ENCODE data around the gene RABGAP1L. TPM values are rescaled to one million over a fixed set of nuclear protein-coding genes. Genes with fewer than 3 reads are reported as not detected.
"Not testable (repeated sequence)": the region's sequence is repeated elsewhere in the genome, so short reads cannot be mapped to it uniquely, and the experiment has no call there.

Gene RABGAP1L
- total RNA-seq, 1 experiment from 2014 or later = 57.4 TPM

DNA sequence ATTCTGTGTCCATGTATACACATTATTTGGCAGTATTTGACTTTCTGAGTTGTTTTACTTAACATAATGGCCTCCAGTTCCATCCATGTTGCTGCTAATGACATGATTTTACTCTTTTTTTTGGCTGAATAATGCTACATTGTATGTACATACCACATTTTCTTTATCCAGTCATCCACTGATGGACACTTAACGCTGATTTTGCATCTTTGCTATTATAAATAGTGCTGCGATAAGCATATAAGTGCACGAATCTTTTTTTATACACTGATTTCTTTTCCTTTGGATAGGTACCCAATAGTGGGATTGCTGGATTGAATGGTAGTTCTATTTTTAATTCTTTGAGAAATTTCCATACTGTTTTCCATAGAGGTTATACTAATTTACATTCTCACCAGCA lies 544.0 kb downstream of the RABGAP1L start:
- no peak overlapping the region for H2AFZ ChIP-seq
- intact Hi-C loops (cut with micrococcal nuclease; ENCODE audit: unreplicated experiment) = no loop called here
- H3K36me3 ChIP-seq (ENCODE audit: low read depth) = no peaks in the 10 kb centered on the region
- TF ChIP-seq, protein P1, sequence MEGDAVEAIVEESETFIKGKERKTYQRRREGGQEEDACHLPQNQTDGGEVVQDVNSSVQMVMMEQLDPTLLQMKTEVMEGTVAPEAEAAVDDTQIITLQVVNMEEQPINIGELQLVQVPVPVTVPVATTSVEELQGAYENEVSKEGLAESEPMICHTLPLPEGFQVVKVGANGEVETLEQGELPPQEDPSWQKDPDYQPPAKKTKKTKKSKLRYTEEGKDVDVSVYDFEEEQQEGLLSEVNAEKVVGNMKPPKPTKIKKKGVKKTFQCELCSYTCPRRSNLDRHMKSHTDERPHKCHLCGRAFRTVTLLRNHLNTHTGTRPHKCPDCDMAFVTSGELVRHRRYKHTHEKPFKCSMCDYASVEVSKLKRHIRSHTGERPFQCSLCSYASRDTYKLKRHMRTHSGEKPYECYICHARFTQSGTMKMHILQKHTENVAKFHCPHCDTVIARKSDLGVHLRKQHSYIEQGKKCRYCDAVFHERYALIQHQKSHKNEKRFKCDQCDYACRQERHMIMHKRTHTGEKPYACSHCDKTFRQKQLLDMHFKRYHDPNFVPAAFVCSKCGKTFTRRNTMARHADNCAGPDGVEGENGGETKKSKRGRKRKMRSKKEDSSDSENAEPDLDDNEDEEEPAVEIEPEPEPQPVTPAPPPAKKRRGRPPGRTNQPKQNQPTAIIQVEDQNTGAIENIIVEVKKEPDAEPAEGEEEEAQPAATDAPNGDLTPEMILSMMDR (conservative IDR thresholded peaks at IDR 0.05) = no peak
- TF ChIP-seq EZH2 (IDR thresholded peaks at IDR 0.05; ENCODE audit: low read depth) = no peak
- no peak overlapping the region for H3K27ac ChIP-seq
- BruUV-seq (replicated peaks) = no TSS peak
- no peaks in the 10 kb centered on the region for H3K9me3 ChIP-seq (ENCODE audit: insufficient read depth, low read depth)
- no peaks in the 10 kb centered on the region for H4K20me1 ChIP-seq (ENCODE audit: insufficient read depth)
- ChIA-PET CTCF (no interaction called here), POLR2A (ENCODE audit: unreplicated experiment) (interaction anchor here (0.6 kb wide), 1 partner anchor 287 kb away, joined by 5 read pairs; no protein-coding TSS in a partner anchor)
- H3K79me2 ChIP-seq (ENCODE audit: low read depth) = no peaks in the 10 kb centered on the region
- no peak overlapping the region for H3K4me2 ChIP-seq
- no peak overlapping the region for H3K4me3 ChIP-seq
- H3F3A ChIP-seq (ENCODE audit: insufficient read depth, low read depth) = no peaks in the 10 kb centered on the region
- H3K9me2 ChIP-seq (ENCODE audit: insufficient read depth) = no peaks in the 10 kb centered on the region
- no peaks in the 10 kb centered on the region; the same call in 1 of the 2 replicates for H3K4me1 ChIP-seq (replicated peaks; ENCODE audit: insufficient read depth)
- no peak for DNase-seq
- no peaks in the 10 kb centered on the region for H3K27me3 ChIP-seq (ENCODE audit: insufficient read depth, low read depth)

DNA sequence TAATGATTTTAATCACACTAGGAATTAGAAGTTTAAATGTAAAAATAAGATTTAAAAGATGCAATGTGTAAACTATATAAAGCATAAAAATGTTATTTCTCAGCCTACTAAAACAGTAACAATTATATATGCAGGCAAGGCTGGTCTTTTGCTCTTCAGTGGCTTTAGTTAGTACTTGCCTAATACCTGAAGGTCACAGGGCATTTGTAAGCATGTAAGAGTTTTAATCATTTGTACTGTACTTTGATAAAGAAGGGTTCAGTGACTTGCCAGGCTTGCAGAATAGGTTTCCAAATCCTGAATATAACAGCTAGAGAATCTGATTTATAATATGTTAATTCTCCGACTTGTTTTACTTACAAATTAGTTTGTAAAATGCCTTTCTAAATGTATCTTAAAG lies 545.0 kb downstream of the RABGAP1L start:
- intact Hi-C loops (cut with micrococcal nuclease; ENCODE audit: unreplicated experiment) = no loop called here

DNA sequence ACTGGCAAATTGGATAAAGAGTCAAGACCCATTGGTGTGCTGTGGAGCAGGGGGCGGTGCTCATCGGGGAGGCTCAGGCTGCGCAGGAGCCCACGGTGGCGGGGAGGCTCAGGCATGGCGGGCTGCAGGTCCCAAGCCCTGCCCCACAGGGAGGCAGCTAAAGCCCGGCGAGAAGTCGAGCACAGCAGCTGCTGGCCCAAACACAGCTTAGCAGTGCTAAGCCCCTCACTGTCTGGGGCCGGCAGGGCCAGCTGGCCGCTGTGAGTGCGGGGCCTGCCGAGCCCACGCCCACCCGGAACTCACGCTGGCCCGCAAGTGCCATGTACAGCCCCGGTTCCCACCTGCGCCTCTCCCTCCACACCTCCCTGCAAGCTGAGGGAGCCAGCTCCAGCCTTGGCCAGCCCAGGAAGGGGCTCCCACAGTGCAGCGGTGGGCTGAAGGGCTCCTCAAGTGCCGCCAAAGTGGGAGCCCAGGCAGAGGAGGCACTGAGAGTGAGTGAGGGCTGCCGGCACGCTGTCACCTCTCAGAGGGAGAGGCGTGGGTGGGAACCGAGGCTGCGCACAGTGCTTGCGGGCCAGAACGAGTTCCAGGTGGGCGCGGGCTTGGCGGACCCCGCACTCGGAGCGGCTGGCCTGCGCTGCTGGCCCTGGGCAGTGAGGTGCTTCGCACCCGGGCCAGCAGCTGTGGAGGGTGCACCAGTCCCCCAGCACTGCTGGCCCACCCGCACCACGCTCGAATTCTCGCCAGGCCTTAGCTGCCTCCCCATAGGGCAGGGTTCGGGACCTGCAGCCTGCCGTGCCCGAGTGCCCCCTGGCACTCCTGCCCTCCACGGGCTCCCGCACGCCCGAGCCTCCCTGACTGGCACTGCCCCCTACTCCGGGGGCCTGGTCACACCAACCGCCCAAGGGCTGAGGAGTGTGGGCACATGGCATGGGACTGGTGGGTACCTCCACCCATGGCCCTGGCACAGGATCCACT lies 551.8 kb downstream of the RABGAP1L start:
- H3K4me3 ChIP-seq = no peak overlapping the region
- no peak for TF ChIP-seq EZH2 (IDR thresholded peaks at IDR 0.05; ENCODE audit: low read depth)
- TF ChIP-seq, protein P1 (conservative IDR thresholded peaks at IDR 0.05) = no peak
- no peak for DNase-seq
- intact Hi-C loops (cut with micrococcal nuclease; ENCODE audit: unreplicated experiment) = no loop called here
- ChIA-PET CTCF (interaction anchor here (0.6 kb wide), 1 partner anchor 1991 kb away, joined by 5 read pairs; no protein-coding TSS in a partner anchor), POLR2A (ENCODE audit: unreplicated experiment) (no interaction called here)
- no peaks in the 10 kb centered on the region for H3K27me3 ChIP-seq (ENCODE audit: insufficient read depth, low read depth)
- no peaks in the 10 kb centered on the region for H3K4me1 ChIP-seq (replicated peaks; ENCODE audit: insufficient read depth)
- no peak overlapping the region for H3K27ac ChIP-seq
- H4K20me1 ChIP-seq (ENCODE audit: insufficient read depth) = no peaks in the 10 kb centered on the region
- BruUV-seq (replicated peaks) = no TSS peak
- H3K36me3 ChIP-seq (ENCODE audit: low read depth) = no peaks in the 10 kb centered on the region
- no peaks in the 10 kb centered on the region for H3F3A ChIP-seq (ENCODE audit: insufficient read depth, low read depth)
- H2AFZ ChIP-seq = no peak overlapping the region
- no peak overlapping the region for H3K4me2 ChIP-seq
- no peaks in the 10 kb centered on the region for H3K9me2 ChIP-seq (ENCODE audit: insufficient read depth)
- H3K9me3 ChIP-seq (ENCODE audit: insufficient read depth, low read depth) = no peaks in the 10 kb centered on the region
- no peaks in the 10 kb centered on the region for H3K79me2 ChIP-seq (ENCODE audit: low read depth)

More for the DNA sequence above, 545.0 kb downstream of the RABGAP1L start:
- Histone ChIP-seq H3K4me1 (replicated peaks; ENCODE audit: insufficient read depth) (no peaks in the 10 kb centered on the region; the same call in 1 of the 2 replicates), H3K27ac (no peak overlapping the region), H3F3A (ENCODE audit: insufficient read depth, low read depth) (no peaks in the 10 kb centered on the region), H4K20me1 (ENCODE audit: insufficient read depth) (no peaks in the 10 kb centered on the region), H3K9me3 (ENCODE audit: insufficient read depth, low read depth) (no peaks in the 10 kb centered on the region), H3K9me2 (ENCODE audit: insufficient read depth) (no peaks in the 10 kb centered on the region), H3K36me3 (ENCODE audit: low read depth) (no peaks in the 10 kb centered on the region), H3K79me2 (ENCODE audit: low read depth) (no peaks in the 10 kb centered on the region), H3K4me3 (no peak overlapping the region), H2AFZ (no peak overlapping the region), H3K4me2 (no peak overlapping the region), H3K27me3 (ENCODE audit: insufficient read depth, low read depth) (no peaks in the 10 kb centered on the region)
- POLR2A ChIA-PET (ENCODE audit: unreplicated experiment) = no interaction called here
- DNase-seq = no peak
- TF ChIP-seq, protein P1 (conservative IDR thresholded peaks at IDR 0.05) = no peak
- TF ChIP-seq EZH2 (IDR thresholded peaks at IDR 0.05; ENCODE audit: low read depth) = no peak
- CTCF ChIA-PET = no interaction called here
- BruUV-seq (replicated peaks) = no TSS peak

DNA sequence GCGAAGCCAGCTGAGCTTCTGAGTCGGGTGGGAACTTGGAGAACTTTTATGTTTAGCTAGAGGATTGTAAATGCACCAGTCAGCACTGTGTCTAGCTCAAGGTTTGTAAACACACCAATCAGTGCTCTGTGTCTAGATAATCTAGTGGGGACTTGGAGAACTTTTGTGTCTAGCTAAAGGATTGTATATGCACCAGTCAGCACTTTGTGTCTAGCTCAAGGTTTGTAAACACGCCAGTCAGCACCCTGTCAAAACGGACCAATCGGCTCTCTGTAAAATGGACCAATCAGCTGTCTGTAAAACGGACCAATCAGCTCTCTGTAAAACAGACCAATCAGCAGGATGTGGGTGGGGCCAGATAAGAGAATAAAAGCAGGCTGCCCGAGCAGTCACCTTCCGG lies 552.5 kb downstream of the RABGAP1L start:
- H3K4me1 ChIP-seq (replicated peaks; ENCODE audit: insufficient read depth) = not testable (repeated sequence)

More for the DNA sequence above, 552.5 kb downstream of the RABGAP1L start:
- H3K4me2 ChIP-seq; POLR2A ChIA-PET (ENCODE audit: unreplicated experiment); BruUV-seq (replicated peaks); H3K36me3 ChIP-seq (ENCODE audit: low read depth); H3K9me3 ChIP-seq (ENCODE audit: insufficient read depth, low read depth); H3K27me3 ChIP-seq (ENCODE audit: insufficient read depth, low read depth); H3K79me2 ChIP-seq (ENCODE audit: low read depth); DNase-seq; H2AFZ ChIP-seq; H3K4me3 ChIP-seq; H4K20me1 ChIP-seq (ENCODE audit: insufficient read depth); H3F3A ChIP-seq (ENCODE audit: insufficient read depth, low read depth); H3K9me2 ChIP-seq (ENCODE audit: insufficient read depth); intact Hi-C loops (cut with micrococcal nuclease; ENCODE audit: unreplicated experiment); H3K27ac ChIP-seq: not testable (repeated sequence)
- CTCF ChIA-PET = interaction anchor here (0.6 kb wide), 1 partner anchor 1992 kb away, joined by 5 read pairs; no protein-coding TSS in a partner anchor
